PC-9 (cell line): ENCODE results near the gene LRP3. TPM values are rescaled to one million over a fixed set of nuclear protein-coding genes. Genes with fewer than 3 reads are reported as not detected.
"Not testable (repeated sequence)": the region's sequence is repeated elsewhere in the genome, so short reads cannot be mapped to it uniquely, and the experiment has no call there.

Experiments
- BruUV-seq: library from RNA; stranded (reverse); fragments of 400-500 nt; replicated peaks from 2 replicates; lab custom pipeline; 2021; lab: Mats Ljungman, UMichigan
- CTCF ChIA-PET: fragments of 300-600 bp; sonication (Branson Sonifier 250); formaldehyde crosslinking; loops from one replicate; lab custom pipeline; 2022; ENCODE audit warnings: antibody characterized with exemption; lab: Charles Lee
- POLR2A ChIA-PET: fragments of 300-600 bp; sonication (Branson Sonifier 250); formaldehyde crosslinking; loops from one replicate; lab custom pipeline; 2022; ENCODE audit warnings: antibody characterized with exemption; ENCODE audit not compliant: unreplicated experiment; lab: Charles Lee
- DNase-seq, 2 experiments: peaks; one replicate each; pipeline versions ENCODE4 v3.0.0 to v3.0.0-alpha.2; 2015 to 2022; ENCODE audit warnings: mixed read lengths in 1 of 2
- H2AFZ ChIP-seq: fragments of 200-600 bp; sonication (generic); 2 replicates; pipeline ENCODE4 v1.8.1; 2017; ENCODE audit warnings: antibody characterized with exemption
- H3F3A ChIP-seq: fragments of 200-600 bp; sonication (generic); 2 replicates; pipeline ENCODE4 v1.8.1; 2017; ENCODE audit warnings: antibody characterized with exemption, mild to moderate bottlenecking, low read depth; ENCODE audit not compliant: insufficient read depth
- H3K27ac ChIP-seq: fragments of 200-600 bp; sonication (generic); 2 replicates; pipeline ENCODE4 v1.6.1; 2016; ENCODE audit warnings: mixed run types
- H3K27me3 ChIP-seq: fragments of 200-600 bp; sonication (generic); 2 replicates; pipeline ENCODE4 v1.6.1; 2016; ENCODE audit warnings: low read depth, mixed run types; ENCODE audit not compliant: insufficient read depth
- H3K36me3 ChIP-seq: fragments of 200-600 bp; sonication (generic); 2 replicates; pipeline ENCODE4 v1.6.1; 2016; ENCODE audit warnings: low read depth, mixed run types
- H3K4me1 ChIP-seq: fragments of 200-600 bp; sonication (generic); replicated peaks from 2 replicates; pipeline ENCODE4 v1.6.1; 2016; ENCODE audit warnings: mixed run types; ENCODE audit not compliant: insufficient read depth
- H3K4me2 ChIP-seq: fragments of 200-600 bp; sonication (generic); 2 replicates; pipeline ENCODE4 v1.6.1; 2017; ENCODE audit warnings: mixed run types
- H3K4me3 ChIP-seq: fragments of 200-600 bp; sonication (generic); 2 replicates; pipeline ENCODE4 v1.6.1; 2016; ENCODE audit warnings: mixed run types
- H3K79me2 ChIP-seq: fragments of 200-600 bp; sonication (generic); 2 replicates; pipeline ENCODE4 v1.6.1; 2017; ENCODE audit warnings: low read depth, mixed run types
- H3K9me2 ChIP-seq: fragments of 200-600 bp; sonication (generic); 2 replicates; pipeline ENCODE4 v1.8.1; 2017; ENCODE audit warnings: mild to moderate bottlenecking; ENCODE audit not compliant: insufficient read depth
- H3K9me3 ChIP-seq: fragments of 200-600 bp; sonication (generic); 2 replicates; pipeline ENCODE4 v1.8.1; 2016; ENCODE audit warnings: low read depth; ENCODE audit not compliant: insufficient read depth
- H4K20me1 ChIP-seq: fragments of 200-600 bp; sonication (generic); 2 replicates; pipeline ENCODE4 v1.8.1; 2017; ENCODE audit not compliant: insufficient read depth
- EZH2 ChIP-seq: fragments of 200-600 bp; sonication (generic); IDR thresholded peaks from 2 replicates; pipeline ENCODE4 v1.8.0; 2017; ENCODE audit warnings: antibody characterized with exemption, low read depth
- intact Hi-C: fragments of 100-400 bp; cut with micrococcal nuclease; formaldehyde crosslinking; loops from one replicate; pipeline ENCODE4 v1.10.0; 2022; ENCODE audit not compliant: unreplicated experiment
- total RNA-seq: library from RNA; stranded (reverse); gene quantifications from 2 replicates; pipeline ENCODE4 v1.2.3, GENCODE V29; 2021
- TF ChIP-seq, protein P1 (sequence below): fragments of 200-600 bp; sonication (generic); conservative IDR thresholded peaks from 2 replicates; pipeline ENCODE4 v1.6.1; 2017; ENCODE audit warnings: mixed run types, antibody characterized with exemption, mild to moderate bottlenecking, moderate library complexity

The LRP3 gene
- total RNA-seq, 1 experiment from 2014 or later, result 2.3 TPM

DNA sequence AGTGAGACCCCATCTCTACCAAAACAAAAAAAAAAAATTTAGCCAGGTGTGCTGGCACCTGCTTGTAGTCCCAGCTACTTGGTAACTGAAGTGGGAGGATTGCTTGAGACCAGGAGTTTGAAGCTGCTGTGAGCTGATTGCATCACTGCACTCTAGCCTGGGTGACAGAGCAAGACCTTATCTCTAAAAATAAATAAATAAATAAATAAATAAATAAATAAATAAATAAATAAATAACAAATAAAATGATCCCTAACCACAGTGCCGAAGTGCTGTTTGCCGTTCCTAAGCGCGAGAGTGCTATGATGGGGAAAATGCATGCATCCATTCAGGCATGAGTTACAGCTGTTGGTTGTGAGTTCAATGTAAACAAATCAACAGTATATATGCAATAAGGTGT is 35.0 kb upstream of the LRP3 start:
- no peak overlapping the region for H3K4me2 ChIP-seq
- H3K4me1 ChIP-seq, result no peaks in the 10 kb centered on the region
- H3F3A ChIP-seq, result no peaks in the 10 kb centered on the region
- H3K27ac ChIP-seq, result no peak overlapping the region
- no TSS peak for BruUV-seq
- H3K4me3 ChIP-seq, result no peak overlapping the region
- POLR2A ChIA-PET, result no interaction called here
- CTCF ChIA-PET, result interaction anchor here (0.7 kb wide), 2 partner anchors 241 to 612 kb away, joined by 4 to 6 read pairs; no protein-coding TSS in a partner anchor
- no peak for DNase-seq
- H3K9me3 ChIP-seq, result no peaks in the 10 kb centered on the region
- no peaks in the 10 kb centered on the region for H3K79me2 ChIP-seq
- H2AFZ ChIP-seq, result no peak overlapping the region
- no peaks in the 10 kb centered on the region for H3K27me3 ChIP-seq
- no peaks in the 10 kb centered on the region for H3K9me2 ChIP-seq
- intact Hi-C loops, result no loop called here
- no peaks in the 10 kb centered on the region for H3K36me3 ChIP-seq
- TF ChIP-seq EZH2, result no peak
- TF ChIP-seq, protein P1, sequence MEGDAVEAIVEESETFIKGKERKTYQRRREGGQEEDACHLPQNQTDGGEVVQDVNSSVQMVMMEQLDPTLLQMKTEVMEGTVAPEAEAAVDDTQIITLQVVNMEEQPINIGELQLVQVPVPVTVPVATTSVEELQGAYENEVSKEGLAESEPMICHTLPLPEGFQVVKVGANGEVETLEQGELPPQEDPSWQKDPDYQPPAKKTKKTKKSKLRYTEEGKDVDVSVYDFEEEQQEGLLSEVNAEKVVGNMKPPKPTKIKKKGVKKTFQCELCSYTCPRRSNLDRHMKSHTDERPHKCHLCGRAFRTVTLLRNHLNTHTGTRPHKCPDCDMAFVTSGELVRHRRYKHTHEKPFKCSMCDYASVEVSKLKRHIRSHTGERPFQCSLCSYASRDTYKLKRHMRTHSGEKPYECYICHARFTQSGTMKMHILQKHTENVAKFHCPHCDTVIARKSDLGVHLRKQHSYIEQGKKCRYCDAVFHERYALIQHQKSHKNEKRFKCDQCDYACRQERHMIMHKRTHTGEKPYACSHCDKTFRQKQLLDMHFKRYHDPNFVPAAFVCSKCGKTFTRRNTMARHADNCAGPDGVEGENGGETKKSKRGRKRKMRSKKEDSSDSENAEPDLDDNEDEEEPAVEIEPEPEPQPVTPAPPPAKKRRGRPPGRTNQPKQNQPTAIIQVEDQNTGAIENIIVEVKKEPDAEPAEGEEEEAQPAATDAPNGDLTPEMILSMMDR, result no peak
- no peaks in the 10 kb centered on the region for H4K20me1 ChIP-seq

DNA sequence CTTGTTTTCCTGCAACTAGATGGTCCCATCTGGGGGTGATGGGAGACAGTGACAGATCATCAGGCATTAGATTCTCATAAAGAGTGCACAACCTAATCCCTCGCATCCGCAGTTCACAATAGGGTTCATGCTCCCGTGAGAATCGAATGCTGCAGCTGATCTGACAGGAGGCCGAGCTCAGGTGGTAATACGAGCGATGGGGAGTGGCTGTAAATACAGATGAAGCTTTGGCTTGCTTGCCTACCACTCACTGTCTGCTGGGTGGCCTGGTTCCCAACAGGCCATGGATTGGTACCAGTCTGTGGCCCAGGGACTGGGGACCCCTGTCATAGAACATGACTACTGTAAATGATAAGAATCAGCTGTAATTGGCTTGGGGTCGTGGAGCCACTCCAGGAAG is 34.2 kb upstream of the LRP3 start:
- Histone ChIP-seq H3K27me3 (no peaks in the 10 kb centered on the region), H3K27ac (no peak overlapping the region), H3K9me2 (no peaks in the 10 kb centered on the region), H3K79me2 (no peaks in the 10 kb centered on the region), H3K4me3 (no peak overlapping the region), H3K9me3 (no peaks in the 10 kb centered on the region), H2AFZ (no peak overlapping the region), H3K4me1 (no peaks in the 10 kb centered on the region), H4K20me1 (no peaks in the 10 kb centered on the region), H3F3A (no peaks in the 10 kb centered on the region), H3K4me2 (no peak overlapping the region), H3K36me3 (no peaks in the 10 kb centered on the region)
- no peak for TF ChIP-seq EZH2
- no TSS peak for BruUV-seq
- DNase-seq, result no peak
- POLR2A ChIA-PET, result no interaction called here
- intact Hi-C loops, result no loop called here
- CTCF ChIA-PET, result interaction anchor here (0.5 to 0.6 kb wide), 2 partner anchors 118 to 464 kb away, joined by 3 to 7 read pairs; no protein-coding TSS in a partner anchor

DNA sequence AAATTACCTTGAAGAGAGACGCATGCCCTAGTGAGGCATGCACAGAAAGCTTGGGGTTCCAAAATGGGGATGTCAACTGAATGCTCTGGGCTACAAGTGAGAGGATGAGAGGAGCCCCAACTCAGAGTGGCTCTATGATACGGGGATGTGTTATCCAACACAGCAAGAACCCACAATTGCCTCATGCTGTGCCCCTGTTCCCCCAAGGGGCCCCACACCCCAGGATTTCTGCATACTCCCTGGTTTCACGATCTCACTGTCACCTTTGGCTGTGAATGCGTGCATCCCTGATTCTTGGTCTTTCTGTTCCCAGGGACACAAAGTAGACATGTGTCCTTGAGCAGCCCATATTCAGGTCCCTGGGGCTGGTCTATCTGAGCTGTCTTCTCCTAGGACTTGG is 32.9 kb upstream of the LRP3 start:
- Histone ChIP-seq H3K79me2 (no peaks in the 10 kb centered on the region), H4K20me1 (no peaks in the 10 kb centered on the region), H3K36me3 (no peaks in the 10 kb centered on the region), H3K4me3 (no peak overlapping the region), H3K4me1 (no peaks in the 10 kb centered on the region), H3K27ac (no peak overlapping the region), H2AFZ (no peak overlapping the region), H3K9me2 (no peaks in the 10 kb centered on the region), H3F3A (no peaks in the 10 kb centered on the region), H3K27me3 (no peaks in the 10 kb centered on the region), H3K9me3 (no peaks in the 10 kb centered on the region), H3K4me2 (no peak overlapping the region)
- ChIA-PET POLR2A (interaction anchor here (0.7 kb wide), 1 partner anchor 70 kb away, joined by 5 read pairs; no protein-coding TSS in a partner anchor), CTCF (no interaction called here)
- TF ChIP-seq, protein P1, result no peak
- no peak for TF ChIP-seq EZH2
- BruUV-seq, result no TSS peak
- intact Hi-C loops, result no loop called here
- no peak for DNase-seq

DNA sequence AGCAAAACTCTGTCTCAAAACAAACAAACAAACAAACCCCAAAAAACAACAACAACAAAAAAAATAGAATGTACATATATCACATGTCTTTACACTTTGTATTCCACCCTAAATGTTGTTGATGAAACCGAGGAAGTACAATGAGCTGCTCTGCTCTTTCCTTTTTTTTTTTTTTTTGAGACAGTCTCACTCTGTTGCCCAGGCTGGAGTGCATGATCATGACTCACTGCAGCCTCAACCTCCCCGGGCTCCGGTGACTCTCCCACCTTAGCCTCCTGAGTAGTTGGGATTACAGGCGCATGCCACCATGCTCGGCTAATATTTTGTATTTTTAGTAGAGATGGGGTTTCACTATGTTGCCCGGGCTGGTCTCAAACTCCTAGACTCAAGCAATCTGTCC is 30.6 kb upstream of the LRP3 start:
- ChIA-PET POLR2A (interaction anchor here (0.6 kb wide), 1 partner anchor 37 kb away, joined by 3 read pairs; no protein-coding TSS in a partner anchor), CTCF (interaction anchor here (0.7 kb wide), 1 partner anchor 475 kb away, joined by 3 read pairs; no protein-coding TSS in a partner anchor)
- Histone ChIP-seq H3K79me2 (no peaks in the 10 kb centered on the region), H3K4me1 (no peaks in the 10 kb centered on the region), H3K9me3 (no peaks in the 10 kb centered on the region), H2AFZ (no peak overlapping the region), H3K4me3 (no peak overlapping the region), H3K9me2 (no peaks in the 10 kb centered on the region), H3K36me3 (no peaks in the 10 kb centered on the region), H3K27me3 (no peaks in the 10 kb centered on the region), H3K4me2 (no peak overlapping the region), H3F3A (no peaks in the 10 kb centered on the region), H3K27ac (no peak overlapping the region), H4K20me1 (no peaks in the 10 kb centered on the region)
- intact Hi-C loops, result no loop called here
- no TSS peak for BruUV-seq
- TF ChIP-seq EZH2, result no peak
- TF ChIP-seq, protein P1, result no peak
- DNase-seq, result no peak

DNA sequence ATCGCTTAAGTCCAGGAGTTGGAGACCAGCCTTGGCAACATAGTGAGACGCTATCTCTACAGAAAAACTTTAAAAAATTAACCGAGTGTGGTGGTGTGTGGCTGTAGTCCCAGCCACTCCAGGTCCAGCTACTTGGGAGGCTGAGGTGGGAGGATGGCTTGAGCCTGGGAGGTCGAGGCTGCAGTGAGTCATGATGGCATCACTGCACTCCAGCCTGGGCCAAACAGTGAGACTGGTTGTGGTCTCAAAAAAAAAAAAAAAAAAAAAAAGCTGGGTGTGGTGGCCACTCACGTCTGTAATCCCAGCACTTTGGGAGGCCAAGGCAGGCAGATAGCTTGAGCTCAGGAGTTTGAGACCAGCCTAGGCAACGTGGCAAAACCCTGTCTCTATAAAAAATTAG is 28.1 kb upstream of the LRP3 start:
- H3K27me3 ChIP-seq, H3F3A ChIP-seq, H3K9me2 ChIP-seq, H3K4me1 ChIP-seq, H4K20me1 ChIP-seq, H3K4me2 ChIP-seq, intact Hi-C loops, POLR2A ChIA-PET, H3K9me3 ChIP-seq, H3K4me3 ChIP-seq, H3K36me3 ChIP-seq, H2AFZ ChIP-seq, BruUV-seq, H3K79me2 ChIP-seq, H3K27ac ChIP-seq, DNase-seq: not testable (repeated sequence)
- CTCF ChIA-PET, result interaction anchor here (0.6 kb wide), 2 partner anchors 112 to 605 kb away, joined by 3 read pairs; no protein-coding TSS in a partner anchor
